IMR-90 (cell line): Measurements from ENCODE around the gene BMP10. TPM values are rescaled to one million over a fixed set of nuclear protein-coding genes. Genes with fewer than 3 reads are reported as not detected.
A peak's percentile ranks its signal among the peaks of the same experiment; 100 is the strongest.
"Not testable (repeated sequence)": the region's sequence is repeated elsewhere in the genome, so short reads cannot be mapped to it uniquely, and the experiment has no call there.

Source experiments
- ATAC-seq: fragments of 200-7000 bp; cut with Tn5 transposase; 2 replicates; pipeline ENCODE4 v1.9.1; 2020; ENCODE audit warnings: low read depth, mild to moderate bottlenecking, moderate library complexity
- BruUV-seq: library from RNA; stranded (reverse); fragments of 400-500 nt; replicated peaks from 2 replicates; lab custom pipeline; 2021; lab: Mats Ljungman, UMichigan
- CTCF ChIA-PET: fragments of 300-600 bp; formaldehyde crosslinking; extraction: SDS; loops from one replicate; lab custom pipeline; 2021; ENCODE audit warnings: antibody characterized with exemption; lab: Yijun Ruan, JAX
- POLR2A ChIA-PET: fragments of 300-600 bp; sonication (Branson Sonifier 250); formaldehyde crosslinking; loops from one replicate; lab custom pipeline; 2022; ENCODE audit warnings: antibody characterized with exemption; ENCODE audit not compliant: unreplicated experiment; lab: Charles Lee
- DNase-seq: peaks from one replicate; pipeline ENCODE4 v3.0.0; 2013
- H2AFZ ChIP-seq: replicated peaks from 2 replicates; pipeline ENCODE3; 2013; ENCODE audit warnings: low read length, mild to moderate bottlenecking; ENCODE audit not compliant: poor library complexity
- H2AK5ac ChIP-seq: 2 replicates; pipeline ENCODE4 v1.6.1; 2013; ENCODE audit warnings: low read depth, low read length, inconsistent platforms
- H2AK9ac ChIP-seq: replicated peaks from 2 replicates; pipeline ENCODE3; 2013; ENCODE audit warnings: mild to moderate bottlenecking, low read depth, low read length, moderate library complexity; ENCODE audit not compliant: poor library complexity
- H2BK120ac ChIP-seq: 2 replicates; pipeline ENCODE4 v1.6.1; 2013; ENCODE audit warnings: low read depth, low read length, inconsistent platforms
- H2BK15ac ChIP-seq: 3 replicates; pipeline ENCODE4 v1.6.1; 2013; ENCODE audit warnings: low read depth, low read length, inconsistent platforms
- H2BK20ac ChIP-seq: 2 replicates; pipeline ENCODE4 v1.6.1; 2013; ENCODE audit warnings: low read depth, mild to moderate bottlenecking, inconsistent platforms, low read length, moderate library complexity
- H2BK5ac ChIP-seq: 2 replicates; pipeline ENCODE4 v1.6.1; 2013; ENCODE audit warnings: mild to moderate bottlenecking, low read depth, low read length, inconsistent platforms; ENCODE audit not compliant: poor library complexity, severe bottlenecking
- H3K14ac ChIP-seq: replicated peaks from 2 replicates; pipeline ENCODE4 v1.6.1; 2013; ENCODE audit warnings: low read depth, low read length, inconsistent platforms
- H3K18ac ChIP-seq: 2 replicates; pipeline ENCODE4 v1.6.1; 2013; ENCODE audit warnings: low read depth, low read length, control low read depth
- H3K23ac ChIP-seq: 2 replicates; pipeline ENCODE4 v1.6.1; 2013; ENCODE audit warnings: low read depth, low read length, inconsistent platforms
- H3K27ac ChIP-seq: 2 replicates; pipeline ENCODE4 v1.5.1; 2013; ENCODE audit warnings: mild to moderate bottlenecking, control low read depth, low read length; ENCODE audit not compliant: insufficient read depth
- H3K27me3 ChIP-seq: 2 replicates; pipeline ENCODE4 v1.6.1; 2013; ENCODE audit warnings: low read length; ENCODE audit not compliant: control insufficient read depth, insufficient read depth
- H3K36me3 ChIP-seq: 2 replicates; pipeline ENCODE4 v1.6.1; 2013; ENCODE audit warnings: low read length, mixed read lengths; ENCODE audit not compliant: control insufficient read depth, insufficient read depth
- H3K4ac ChIP-seq: 2 replicates; pipeline ENCODE4 v1.6.1; 2013; ENCODE audit warnings: low read depth, low read length, inconsistent platforms
- H3K4me1 ChIP-seq: 2 replicates; pipeline ENCODE4 v1.6.1; 2013; ENCODE audit warnings: low read length, mixed read lengths; ENCODE audit not compliant: control insufficient read depth, insufficient read depth
- H3K4me2 ChIP-seq: 2 replicates; pipeline ENCODE4 v1.6.1; 2013; ENCODE audit warnings: low read depth, mild to moderate bottlenecking, control low read depth, low read length, moderate library complexity
- H3K4me3 ChIP-seq: 2 replicates; pipeline ENCODE4 v1.5.1; 2013; ENCODE audit warnings: low read depth, mild to moderate bottlenecking, control low read depth, low read length, moderate library complexity; ENCODE audit not compliant: insufficient read depth
- H3K56ac ChIP-seq: 2 replicates; pipeline ENCODE4 v1.6.1; 2013; ENCODE audit warnings: low read length, inconsistent platforms; ENCODE audit not compliant: insufficient read depth; ENCODE audit errors: extremely low read depth
- H3K79me1 ChIP-seq, 2 experiments: 2 replicates each; pipeline ENCODE4 v1.6.1; 2013; ENCODE audit warnings: low read length in 2 of 2, inconsistent platforms in 1 of 2, low read depth in 1 of 2
- H3K9ac ChIP-seq: 2 replicates; pipeline ENCODE4 v1.6.1; 2013; ENCODE audit warnings: low read depth, low read length, control low read depth
- H3K9me1 ChIP-seq: 2 replicates; pipeline ENCODE4 v1.6.1; 2013; ENCODE audit warnings: low read length, inconsistent platforms; ENCODE audit not compliant: insufficient read depth
- H3K9me3 ChIP-seq: 2 replicates; pipeline ENCODE4 v1.6.1; 2013; ENCODE audit warnings: low read length; ENCODE audit not compliant: control insufficient read depth, insufficient read depth
- H4K20me1 ChIP-seq: 2 replicates; pipeline ENCODE4 v1.6.1; 2013; ENCODE audit warnings: low read length, inconsistent platforms; ENCODE audit not compliant: insufficient read depth
- H4K5ac ChIP-seq: 2 replicates; pipeline ENCODE4 v1.6.1; 2013; ENCODE audit warnings: mild to moderate bottlenecking, low read depth, low read length, control low read depth
- H4K8ac ChIP-seq, 2 experiments: 2 replicates each; pipeline ENCODE4 v1.6.1; 2013; ENCODE audit warnings: low read depth in 2 of 2, low read length in 2 of 2, control low read depth in 1 of 2, inconsistent platforms in 1 of 2
- H4K91ac ChIP-seq: 2 replicates; pipeline ENCODE4 v1.6.1; 2013; ENCODE audit warnings: low read depth, low read length, inconsistent platforms; ENCODE audit not compliant: insufficient read depth
- CHD1 ChIP-seq: IDR thresholded peaks from 2 replicates; pipeline ENCODE4 v1.6.1; 2012; ENCODE audit warnings: low read depth, low read length, improper control_type of control experiment
- RAD21 ChIP-seq: IDR thresholded peaks from 2 replicates; pipeline ENCODE4 v1.6.1; 2012; ENCODE audit warnings: low read length, improper control_type of control experiment
- SMC3 ChIP-seq: fragments of 150-350 bp; IDR thresholded peaks from 2 replicates; pipeline ENCODE4 v1.6.1; 2016; ENCODE audit warnings: low read depth, mild to moderate bottlenecking, antibody characterized with exemption, low read length, moderate library complexity
- WGBS, 2 experiments: methylation state at CpG; one replicate each; pipeline versions ENCODE4 v1.1.5 to v1.1.7; 2013; ENCODE audit warnings: missing lambda C conversion rate in 2 of 2; ENCODE audit not compliant: insufficient read length in 1 of 2; ENCODE audit errors: extremely low coverage in 2 of 2; 5-methylcytosine and 5-hydroxymethylcytosine counted together
- dilution Hi-C: fragments of 300-500 bp; cut with HindIII; formaldehyde crosslinking; loops from one replicate; pipeline ENCODE4 v1.14.3; 2018; ENCODE audit warnings: low sequenced_read_pairs; ENCODE audit not compliant: unreplicated experiment
- in situ Hi-C: fragments of 300-500 bp; cut with MboI; formaldehyde crosslinking; loops from 3 replicates; pipeline ENCODE4 v1.14.3; 2019; ENCODE audit warnings: low sequenced_read_pairs, inconsistent platforms, mixed read lengths
- intact Hi-C: fragments of 100-400 bp; cut with micrococcal nuclease; formaldehyde crosslinking; loops from 2 replicates; pipeline ENCODE4 v1.10.0; 2022
- polyA plus RNA-seq, 3 experiments: library from polyadenylated mRNA; depleted of rRNA; stranded (reverse); fragments of >200 nt; gene quantifications; 2 replicates each; pipeline ENCODE4 v1.2.3, GENCODE V29; 2012; ENCODE audit warnings: low replicate concordance in 1 of 3
- total RNA-seq: library from RNA; depleted of rRNA; stranded (reverse); fragments of >200 nt; gene quantifications from 2 replicates; pipeline ENCODE4 v1.2.3, GENCODE V29; 2012

The BMP10 gene
- total and polyA plus RNA-seq, 2 of the 4 experiments (the other 2 are of a cell fraction), result not detected

GRCh38 chr2:68900496-68901198 lies 29.4 kb upstream of the BMP10 start:
- 67% methylated on average over 1 of the region's 5 CpGs; no CpG with 5 or more reads in 1 of the 2 experiments for WGBS, 2 experiments
- CTCF ChIA-PET, result interaction anchor here (1.4 to 3.1 kb wide), 2 partner anchors 124 to 149 kb away, joined by 3 to 10 read pairs; no protein-coding TSS in a partner anchor
- peak; percentile 31 for TF ChIP-seq SMC3
- TF ChIP-seq CHD1, result no peak
- TF ChIP-seq RAD21, result peak; percentile 25; the same call in 1 of the 2 replicates

GRCh38 chr2:68895981-68896380 lies 24.8 kb upstream of the BMP10 start:
- H4K91ac ChIP-seq, H3K36me3 ChIP-seq, ATAC-seq, H2BK120ac ChIP-seq, intact Hi-C loops, H3K4me3 ChIP-seq, H3K4ac ChIP-seq, H2AK9ac ChIP-seq, H4K20me1 ChIP-seq, in situ Hi-C loops, H2AK5ac ChIP-seq, H3K18ac ChIP-seq, H2BK20ac ChIP-seq, H3K4me1 ChIP-seq, H3K9me1 ChIP-seq, dilution Hi-C loops, H3K9me3 ChIP-seq, H3K27ac ChIP-seq, H3K23ac ChIP-seq, BruUV-seq, H3K27me3 ChIP-seq, H3K79me1 ChIP-seq, H3K4me2 ChIP-seq, H3K56ac ChIP-seq, H4K8ac ChIP-seq, H2AFZ ChIP-seq, H2BK15ac ChIP-seq, H3K9ac ChIP-seq, H4K5ac ChIP-seq, POLR2A ChIA-PET, DNase-seq, H2BK5ac ChIP-seq, H3K14ac ChIP-seq: not testable (repeated sequence)
- 100% methylated on average over 3 of the region's 6 CpGs; no CpG with 5 or more reads in 1 of the 2 experiments for whole genome bisulfite sequencing, 2 experiments
- CTCF ChIA-PET, result interaction anchor here (0.5 to 1.1 kb wide), 2 partner anchors 13 to 17 kb away, joined by 3 to 4 read pairs; no protein-coding TSS in a partner anchor

More at GRCh38 chr2:68900496-68901198, 29.4 kb upstream of the BMP10 start:
- H3K23ac ChIP-seq, result no peak overlapping the region
- peaks cover 8% of the 10 kb centered on the region for H3K9me3 ChIP-seq
- no peak overlapping the region; the same call in 1 of the 2 replicates for H3K14ac ChIP-seq
- H3K27me3 ChIP-seq, result no peaks in the 10 kb centered on the region
- no peaks in the 10 kb centered on the region for H4K20me1 ChIP-seq
- ATAC-seq (no peak), DNase-seq (no peak)
- no peak overlapping the region for H3K27ac ChIP-seq
- H2BK15ac ChIP-seq, result no peak overlapping the region
- H3K4ac ChIP-seq, result no peak overlapping the region
- no peak overlapping the region for H2BK5ac ChIP-seq
- H2AK5ac ChIP-seq, result peak overlapping the region; percentile 33; the same call in 1 of the 2 replicates
- no peak overlapping the region for H2BK120ac ChIP-seq
- H2AFZ ChIP-seq, result peak overlapping the region; percentile 10
- H3K9me1 ChIP-seq, result no peaks in the 10 kb centered on the region
- dilution Hi-C loops (no loop called here), in situ Hi-C loops (no loop called here), intact Hi-C loops (no loop called here)
- H4K91ac ChIP-seq, result no peak overlapping the region
- H3K4me2 ChIP-seq, result no peak overlapping the region
- H3K56ac ChIP-seq, result no peak overlapping the region; the same call in 1 of the 2 replicates
- H2AK9ac ChIP-seq, result no peak overlapping the region
- no TSS peak for BruUV-seq
- no peaks in the 10 kb centered on the region for H3K36me3 ChIP-seq
- no peak overlapping the region for H3K18ac ChIP-seq
- no peak overlapping the region for H2BK20ac ChIP-seq
- H3K4me1 ChIP-seq, result no peaks in the 10 kb centered on the region
- H3K4me3 ChIP-seq, result no peak overlapping the region
- H4K8ac ChIP-seq, result no peak overlapping the region
- no peak overlapping the region for H4K5ac ChIP-seq
- POLR2A ChIA-PET, result no interaction called here
- no peak overlapping the region for H3K9ac ChIP-seq
- H3K79me1 ChIP-seq, result no peaks in the 10 kb centered on the region
